GM20431 (cell line): Measurements from ENCODE around the gene STC2.

Experiments used
- in situ Hi-C: fragments of 300-500 bp; cut with MseI, MboI; formaldehyde crosslinking; loops from one replicate; pipeline ENCODE4 v1.15.0; 2020; ENCODE audit warnings: low sequenced_read_pairs; ENCODE audit not compliant: unreplicated experiment

The STC2 gene

DNA sequence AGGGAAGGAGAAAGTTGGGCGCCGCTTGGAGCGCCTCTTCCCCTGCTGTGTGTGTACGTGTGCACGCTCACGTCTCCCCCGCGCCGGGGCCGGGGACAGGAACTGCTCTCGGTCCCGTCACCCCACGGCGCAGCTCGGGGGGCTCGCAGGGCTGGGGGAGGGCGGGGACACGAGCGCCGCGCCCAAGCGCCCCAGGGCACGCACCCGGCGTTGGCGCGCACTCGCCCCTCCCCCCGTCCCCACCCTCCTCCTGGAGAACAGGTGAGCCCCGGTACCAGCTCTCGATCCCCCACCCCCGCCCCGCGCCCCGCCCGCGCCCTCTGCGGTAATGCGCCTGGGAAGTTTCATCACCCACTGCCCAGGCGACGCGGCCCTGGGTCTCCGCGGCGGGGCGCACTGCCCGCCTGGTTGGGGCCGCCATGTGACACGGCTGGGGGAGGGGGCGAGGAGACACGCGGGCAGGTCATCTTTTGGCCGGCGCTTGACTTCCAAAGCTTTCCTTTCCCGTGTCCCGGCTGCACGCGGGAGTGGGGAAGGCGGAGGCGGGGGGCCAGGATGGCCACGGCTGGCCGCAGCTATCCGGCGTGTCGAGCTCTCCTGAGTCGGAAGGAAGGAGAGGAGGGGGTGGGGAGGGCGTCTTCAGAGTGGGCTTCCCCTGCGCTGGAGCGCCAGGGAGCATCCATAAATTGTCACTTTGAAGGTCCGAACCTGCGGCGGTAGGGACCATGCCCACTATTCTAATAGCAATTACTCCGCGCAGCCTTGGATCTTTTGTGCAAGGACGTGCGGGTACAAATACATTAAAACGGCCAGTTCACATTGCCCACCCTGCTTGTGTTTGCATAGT lies 1.5 kb upstream of the STC2 start:
- in situ Hi-C loops = no loop called here

DNA sequence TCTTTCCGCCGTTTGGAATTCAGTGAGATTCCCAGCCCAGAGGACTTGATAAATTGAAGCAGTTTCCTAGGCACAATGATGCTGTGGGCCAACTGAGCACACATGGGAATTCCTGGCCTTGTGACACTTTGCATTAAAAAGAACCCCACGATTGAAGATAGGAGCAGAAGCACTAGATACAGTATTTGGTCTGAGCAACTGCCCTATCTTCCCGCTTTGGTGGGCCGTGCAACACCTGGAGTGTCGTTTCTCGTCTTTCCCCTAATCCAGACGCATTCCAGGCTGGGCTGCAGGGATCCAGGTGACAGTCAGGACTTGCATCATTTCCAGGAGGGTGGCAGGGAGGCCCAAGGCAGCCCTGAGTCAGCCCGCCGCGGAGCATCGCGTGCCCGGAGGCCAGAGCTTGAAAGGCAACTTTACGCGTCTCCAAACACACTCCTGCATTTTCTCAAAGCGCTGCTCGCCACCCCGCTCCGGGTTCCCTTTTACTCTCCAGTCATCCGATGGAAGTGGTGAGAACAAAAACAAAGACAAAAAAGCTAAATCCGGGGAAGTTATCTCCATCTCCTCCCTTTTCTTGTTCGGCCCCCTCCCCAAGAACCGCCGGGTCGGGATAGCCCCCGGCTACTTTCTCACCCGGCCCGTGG lies 753 bp upstream of the STC2 start:
- in situ Hi-C loops = no loop called here

DNA sequence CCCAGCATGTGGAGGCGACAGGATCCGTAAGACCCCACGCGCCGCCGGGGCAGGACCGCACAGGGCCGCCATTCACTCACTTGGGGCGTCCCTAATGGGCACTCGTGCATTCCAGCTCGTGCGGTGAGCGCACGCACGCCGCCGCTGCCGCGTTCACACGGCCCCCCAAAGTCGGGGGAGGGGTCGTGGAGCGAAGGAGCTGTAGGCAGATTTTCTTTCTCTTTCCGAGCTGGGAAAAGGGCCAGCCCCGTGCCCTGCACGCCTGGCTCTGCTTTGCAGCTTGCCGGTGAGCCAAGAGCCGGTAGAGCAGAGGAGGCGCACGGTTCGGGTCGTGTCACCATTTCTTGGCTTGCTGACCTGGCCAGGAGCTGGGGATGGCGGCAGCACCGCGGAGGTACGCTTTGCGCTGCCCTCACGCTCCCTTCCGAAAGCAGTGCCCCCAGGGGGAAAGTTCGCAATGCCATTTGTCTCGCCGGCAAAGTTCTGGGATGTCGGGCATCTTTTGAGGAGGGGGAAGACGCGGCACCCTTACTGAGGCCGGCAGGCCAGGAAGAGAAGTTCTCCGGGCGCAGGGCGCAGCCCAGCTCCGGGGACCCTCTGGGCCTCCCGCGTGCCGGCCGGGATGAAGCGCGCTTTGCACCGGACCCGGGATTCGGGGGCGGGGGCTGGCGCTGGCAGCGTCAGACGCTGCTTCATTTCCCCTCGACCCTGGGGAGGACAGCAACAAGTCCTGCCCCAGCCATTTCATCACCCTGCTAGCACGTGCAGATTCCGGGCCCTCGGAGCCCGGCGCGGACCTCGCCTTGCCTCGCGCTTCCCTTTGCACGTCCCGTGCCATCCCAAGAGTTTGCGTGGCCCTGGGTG lies 898 bp downstream of the STC2 start:
- in situ Hi-C loops = no loop called here

DNA sequence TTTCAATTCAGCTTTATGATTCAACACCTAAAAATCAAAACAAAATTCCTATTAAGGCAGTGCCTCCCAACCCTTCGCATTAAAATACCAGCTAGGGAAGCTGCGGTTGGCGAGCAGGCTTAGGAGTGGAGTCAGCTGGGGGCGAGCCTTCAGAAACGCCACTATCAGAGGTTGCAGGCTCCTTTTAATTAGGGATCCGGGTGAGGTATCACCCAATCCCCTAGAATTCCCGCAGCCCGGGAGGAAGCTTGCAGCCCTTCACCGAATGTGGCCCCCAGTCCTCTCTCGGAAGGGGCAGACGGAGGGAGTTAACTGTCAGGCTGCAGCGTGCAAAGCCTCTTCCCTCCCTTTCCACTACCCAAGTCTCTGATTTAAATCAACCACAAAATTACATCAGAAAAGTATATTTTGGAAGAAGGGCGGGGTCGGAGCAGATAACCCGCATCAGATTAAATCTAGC lies 1.7 kb downstream of the STC2 start:
- in situ Hi-C loops = no loop called here

DNA sequence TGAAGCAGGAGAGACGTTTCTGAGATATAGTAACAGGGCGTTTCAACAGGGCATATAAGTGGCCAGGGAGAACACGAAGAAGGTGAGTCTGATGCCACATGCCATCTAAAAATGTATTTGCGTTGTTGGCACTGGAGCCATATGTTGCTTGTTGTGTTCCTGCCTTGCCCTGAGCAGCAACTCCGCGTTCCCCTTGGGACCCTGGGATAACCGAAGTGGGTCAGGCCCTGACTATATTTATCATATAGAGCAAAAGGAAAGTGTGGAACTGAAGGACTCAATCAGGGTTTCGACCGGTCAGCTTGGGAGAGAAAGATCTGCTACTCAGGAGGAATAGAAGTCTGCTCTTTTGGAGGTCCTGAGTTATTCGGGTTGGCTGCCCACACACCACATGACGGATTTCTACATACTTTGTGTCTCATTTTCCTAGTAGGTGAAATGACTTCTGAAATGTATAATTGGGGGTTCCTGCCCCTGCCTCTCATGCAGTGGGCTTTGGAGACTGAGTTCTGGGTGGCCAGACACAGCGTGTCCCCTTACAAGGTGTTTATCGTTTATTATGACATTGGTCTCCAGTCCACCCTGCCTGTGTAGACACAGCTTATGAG lies 3.0 kb downstream of the STC2 start:
- in situ Hi-C loops = no loop called here

DNA sequence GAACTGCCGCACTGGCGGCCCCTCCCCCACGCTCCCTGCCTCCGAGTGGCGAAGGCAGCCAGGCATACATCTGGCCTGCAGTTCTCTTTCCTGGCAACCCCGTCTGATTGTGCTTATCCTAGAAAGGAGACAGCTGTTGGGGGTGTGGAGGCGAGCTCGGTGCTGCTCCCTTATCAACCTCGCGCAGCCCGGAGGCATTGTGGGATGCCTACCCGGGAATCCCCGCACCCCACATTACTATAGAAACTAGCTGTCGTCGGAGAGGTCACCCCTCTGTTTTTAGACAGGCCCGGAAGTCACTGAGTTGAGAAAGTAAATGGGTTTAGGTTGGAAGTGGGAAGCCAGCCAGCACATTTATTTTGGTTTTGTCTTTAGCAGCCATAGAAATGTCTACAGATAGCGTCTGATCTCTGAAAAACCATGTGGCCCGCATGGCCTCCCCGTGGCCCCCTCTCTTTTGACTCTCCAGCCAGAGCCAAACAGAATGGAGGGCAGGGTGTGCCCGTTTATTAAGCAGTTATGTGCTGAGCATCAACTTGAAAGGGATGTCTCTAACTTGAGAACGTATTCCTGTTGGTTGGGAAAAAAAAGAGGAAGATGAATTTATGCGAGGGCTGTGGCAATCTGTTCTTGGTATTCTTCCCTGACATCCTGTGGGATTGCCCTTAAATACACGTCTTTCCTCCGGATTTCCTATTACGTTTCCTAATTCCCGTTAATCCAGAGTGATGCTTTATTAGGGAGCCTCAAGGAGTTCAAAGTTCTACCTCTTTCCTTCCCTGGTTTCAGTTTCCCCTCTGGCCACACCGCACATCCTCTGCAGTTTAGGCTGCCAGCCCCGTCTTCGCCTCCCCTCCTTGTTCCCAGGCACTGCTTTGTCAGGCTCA lies 3.9 kb downstream of the STC2 start:
- in situ Hi-C loops = no loop called here

DNA sequence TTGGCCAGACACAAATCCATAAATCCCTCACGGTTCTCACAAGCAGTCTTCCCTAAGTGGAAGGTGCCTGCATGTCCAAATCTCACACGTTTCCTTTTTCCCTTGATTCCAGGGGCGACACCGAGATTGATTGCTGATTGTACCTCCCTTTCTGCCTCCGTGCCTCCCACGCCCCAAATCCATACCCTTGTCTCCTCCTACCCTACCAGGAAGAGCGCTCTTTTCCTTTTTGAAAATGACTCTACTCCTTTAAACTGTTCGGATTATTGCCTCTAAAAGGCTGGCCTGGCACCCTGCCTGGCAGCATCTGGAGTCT lies 4.5 kb downstream of the STC2 start:
- in situ Hi-C loops = no loop called here

DNA sequence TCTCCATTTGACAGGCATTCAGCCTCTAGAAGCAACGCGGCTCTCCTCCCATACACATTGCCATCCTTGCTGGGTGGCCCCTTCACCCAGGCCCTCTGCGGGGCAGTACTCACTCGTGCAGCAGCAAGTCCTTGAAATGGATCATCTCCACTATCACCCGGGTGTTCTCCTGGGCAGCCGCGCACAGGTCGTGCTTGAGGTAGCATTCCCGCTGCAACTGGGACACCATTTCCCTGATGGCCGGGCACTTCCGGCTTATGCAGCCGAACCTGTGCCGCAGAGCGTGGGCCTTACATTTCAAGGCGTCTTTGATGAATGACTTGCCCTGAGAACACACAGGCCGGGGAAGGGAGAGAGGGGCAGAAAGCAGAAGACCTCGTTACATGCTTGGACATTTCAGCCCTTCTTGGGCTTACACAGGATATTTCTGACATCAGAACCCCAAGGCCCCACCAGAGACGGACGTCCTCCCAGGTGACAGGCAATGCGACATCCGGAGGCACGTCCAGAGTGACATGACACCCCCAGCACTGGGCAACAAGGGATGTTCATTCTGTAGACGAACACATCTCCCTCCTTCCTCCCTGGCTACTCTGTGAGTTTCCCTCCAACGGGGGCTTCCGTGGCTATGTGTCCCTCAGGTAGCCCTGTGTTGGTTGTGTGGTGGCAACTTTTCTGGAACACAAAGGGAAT lies 5.0 kb downstream of the STC2 start:
- in situ Hi-C loops = no loop called here

DNA sequence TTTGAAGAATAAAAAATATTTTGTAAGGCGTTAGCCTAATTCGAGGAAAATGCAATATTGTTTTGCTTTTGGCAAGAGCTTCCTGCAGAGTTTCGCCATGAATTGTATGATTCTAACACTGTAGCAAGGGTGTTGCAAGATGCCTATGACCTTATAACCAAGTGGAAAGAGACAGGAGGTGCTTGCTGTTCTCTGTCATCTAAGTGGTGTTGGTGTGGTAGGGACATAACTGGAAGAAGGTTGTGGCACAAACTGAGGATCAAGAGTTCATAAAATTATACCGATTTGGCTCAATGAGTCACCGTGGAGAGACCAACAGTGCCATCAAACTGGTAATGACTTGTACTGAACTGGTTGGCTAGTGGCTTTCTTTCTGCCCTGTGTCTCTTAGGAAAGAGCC lies 6.3 kb downstream of the STC2 start:
- in situ Hi-C loops = no loop called here

DNA sequence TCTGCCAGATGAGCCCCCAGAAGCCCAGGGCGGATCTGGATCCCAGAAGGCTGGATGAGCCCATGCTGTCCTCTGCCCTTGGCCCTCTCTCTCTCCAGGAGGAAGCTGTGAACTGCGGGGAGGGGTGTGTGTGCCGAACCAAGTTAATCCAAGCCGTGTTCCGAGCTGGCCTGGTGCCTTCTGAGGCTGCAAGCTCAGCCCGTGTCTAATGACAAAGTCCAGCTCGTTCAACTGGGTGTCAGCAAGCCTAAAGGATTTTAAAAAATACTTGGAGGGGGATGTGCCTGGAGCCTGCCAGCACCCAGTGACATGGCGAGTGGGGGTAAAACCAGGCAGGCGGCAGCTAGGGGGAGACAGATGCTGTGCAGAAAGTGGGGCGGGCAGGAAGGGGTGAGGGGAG lies 8.0 kb downstream of the STC2 start:
- in situ Hi-C loops = no loop called here

DNA sequence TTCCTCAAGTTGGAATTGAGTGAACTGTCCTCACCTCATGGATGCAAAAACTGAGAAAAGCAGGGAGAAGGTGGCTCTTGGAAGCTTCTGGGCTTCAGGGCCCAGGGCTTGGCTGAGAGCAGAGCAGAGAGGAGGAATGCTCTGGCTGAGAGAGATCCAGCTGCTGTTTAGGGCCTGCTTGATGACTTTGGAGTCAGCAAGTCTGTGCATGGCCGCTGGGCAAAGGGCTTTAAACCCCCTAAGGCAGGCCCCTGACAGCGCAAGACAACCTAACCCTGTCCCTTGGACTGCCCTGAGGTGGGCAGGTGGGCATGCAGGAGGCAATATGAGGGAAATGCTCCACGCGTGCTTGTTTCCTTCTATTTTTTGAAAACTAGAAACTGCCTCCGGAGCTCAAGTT lies 8.6 kb downstream of the STC2 start:
- in situ Hi-C loops = no loop called here

DNA sequence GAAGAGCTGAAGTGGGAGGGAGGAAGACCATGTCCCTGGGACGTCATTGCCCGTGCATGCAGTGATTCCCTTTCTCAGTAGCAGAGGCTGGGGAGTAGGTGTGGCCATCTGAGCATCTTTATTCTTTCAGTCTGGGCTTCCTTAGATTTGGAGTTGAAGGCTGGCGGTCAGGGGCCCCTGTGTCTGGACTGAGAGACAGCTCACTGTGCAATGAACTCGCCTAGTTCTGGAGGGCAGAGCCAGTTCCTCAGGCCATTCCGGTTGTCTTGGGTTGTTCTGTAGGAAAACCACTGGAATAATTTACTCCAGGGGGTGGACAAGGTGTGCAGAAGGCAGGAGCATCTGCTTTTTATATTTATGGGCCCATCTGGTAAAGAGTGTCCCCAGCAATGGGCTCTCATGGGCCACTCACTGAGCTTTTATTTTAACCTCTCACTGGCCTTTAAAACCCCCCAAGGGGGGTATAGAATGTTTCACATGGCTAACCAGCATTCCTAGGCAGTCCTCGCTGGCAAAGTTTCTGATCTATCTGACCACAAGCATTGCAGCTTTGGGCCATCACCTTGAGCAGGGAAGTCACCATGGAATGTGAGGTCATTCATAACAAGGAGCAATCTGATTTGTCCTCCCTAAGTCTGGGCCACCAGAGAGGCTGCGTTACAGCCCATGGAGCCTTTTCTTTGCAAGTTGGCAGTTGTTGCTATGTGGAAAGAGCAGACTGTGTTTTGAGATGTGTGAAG lies 9.2 kb downstream of the STC2 start:
- in situ Hi-C loops = no loop called here

DNA sequence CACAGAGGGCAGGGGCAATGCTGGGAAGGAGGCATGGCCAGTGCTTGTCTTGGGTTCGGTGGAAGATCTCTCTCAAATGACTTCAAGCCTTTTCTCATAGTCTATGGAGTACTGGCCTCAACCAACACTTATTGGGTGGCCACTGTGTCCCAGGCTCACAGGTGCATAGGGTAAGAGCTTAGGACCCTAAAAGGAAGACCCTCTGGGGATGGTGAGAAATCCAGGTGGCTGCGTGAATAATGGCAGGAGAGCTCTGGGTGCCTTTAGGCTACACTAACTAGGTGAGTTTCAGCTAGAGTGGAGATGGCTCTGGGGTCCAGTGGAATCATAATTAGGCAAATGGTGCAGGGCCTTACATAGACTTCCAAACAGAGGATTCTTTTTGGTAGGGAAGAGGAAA lies 9.9 kb downstream of the STC2 start:
- in situ Hi-C loops = no loop called here

DNA sequence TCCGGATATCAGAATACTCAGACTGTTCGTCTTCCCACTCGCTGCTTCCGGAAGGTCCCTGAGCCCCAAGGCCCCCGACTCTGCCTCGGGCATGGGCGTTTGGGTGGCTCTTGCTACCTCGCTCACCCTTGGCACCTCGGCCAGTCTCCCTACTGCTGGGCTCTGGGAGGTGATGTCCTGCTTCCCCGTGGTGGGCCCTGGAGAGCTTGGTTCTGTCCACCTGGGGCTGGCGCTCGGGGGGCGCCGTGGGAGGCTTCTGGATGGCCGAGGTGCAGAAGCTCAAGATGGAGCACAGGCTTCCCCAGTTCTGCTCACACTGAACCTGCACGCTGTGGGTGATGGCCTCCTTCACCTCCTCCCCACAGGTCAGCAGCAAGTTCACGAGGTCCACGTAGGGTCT lies 10.4 kb downstream of the STC2 start:
- in situ Hi-C loops = no loop called here

DNA sequence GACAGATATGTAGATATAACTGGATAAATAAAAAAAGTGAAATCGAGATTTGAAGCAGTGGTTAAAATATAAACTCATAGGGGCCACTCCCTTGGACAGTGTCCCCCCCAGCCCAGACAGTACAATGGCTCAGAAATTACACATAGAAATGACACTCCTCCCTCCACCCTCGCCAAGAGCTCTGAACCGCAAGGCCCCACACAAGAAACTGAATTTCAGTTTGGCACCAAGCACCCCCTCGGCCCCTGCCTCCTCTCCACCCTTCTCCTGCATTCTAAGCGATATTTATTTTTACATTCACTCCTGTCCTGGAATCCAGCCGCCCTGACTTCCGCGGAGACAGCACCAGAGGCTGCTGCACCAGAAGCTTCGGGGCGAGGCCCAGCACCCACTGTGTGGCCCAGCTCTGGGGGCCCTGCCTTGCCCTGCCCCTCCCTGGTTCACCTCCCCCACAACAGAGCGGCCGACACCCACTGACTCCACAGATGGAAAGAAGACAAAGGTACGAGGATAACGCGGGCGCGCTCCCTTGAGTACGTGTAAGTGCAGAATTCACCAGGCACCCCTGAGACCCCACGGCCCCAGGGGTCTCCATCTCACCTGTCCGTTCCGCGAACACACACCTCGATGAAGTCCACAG lies 11.0 kb downstream of the STC2 start:
- in situ Hi-C loops = no loop called here

DNA sequence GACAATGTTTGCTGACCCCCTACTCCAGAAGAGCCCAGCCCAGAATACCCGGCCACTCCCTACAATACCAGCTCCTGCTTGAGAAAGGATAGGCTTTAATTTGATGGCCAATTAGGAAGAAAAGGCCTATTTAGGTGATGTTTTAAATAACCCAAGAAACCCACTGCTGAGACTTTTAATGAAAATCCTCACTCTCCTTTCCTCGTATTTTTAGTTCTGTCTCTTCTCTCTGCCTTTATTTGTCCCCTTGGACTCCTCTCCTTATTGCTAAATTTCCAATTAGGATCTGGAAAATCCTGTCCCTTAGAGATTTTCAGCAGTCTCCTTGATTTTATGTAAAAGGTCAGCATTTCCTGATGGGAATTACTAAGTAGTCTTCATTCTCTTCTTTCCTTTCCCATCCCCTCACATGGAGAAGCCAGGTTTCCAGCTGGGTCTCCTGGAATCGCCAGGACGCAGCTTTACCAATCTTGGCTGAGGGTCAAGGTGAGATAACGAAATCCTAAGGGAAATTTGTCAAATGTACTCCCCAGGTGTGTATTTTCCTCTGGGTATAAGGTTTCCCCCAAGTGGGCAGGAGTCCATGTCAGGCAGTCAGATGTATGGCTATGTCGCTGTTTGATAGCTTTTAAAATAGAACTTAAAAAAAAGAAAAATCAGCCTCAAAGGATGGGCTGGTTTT lies 11.7 kb downstream of the STC2 start:
- in situ Hi-C loops = no loop called here
